ENCODE data around the gene FOXN4. TPM values are rescaled to one million over a fixed set of nuclear protein-coding genes. Genes with fewer than 3 reads are reported as not detected.

FOXN4 gene
- total RNA-seq, 6 experiments from 2014 or later: not detected

DNA sequence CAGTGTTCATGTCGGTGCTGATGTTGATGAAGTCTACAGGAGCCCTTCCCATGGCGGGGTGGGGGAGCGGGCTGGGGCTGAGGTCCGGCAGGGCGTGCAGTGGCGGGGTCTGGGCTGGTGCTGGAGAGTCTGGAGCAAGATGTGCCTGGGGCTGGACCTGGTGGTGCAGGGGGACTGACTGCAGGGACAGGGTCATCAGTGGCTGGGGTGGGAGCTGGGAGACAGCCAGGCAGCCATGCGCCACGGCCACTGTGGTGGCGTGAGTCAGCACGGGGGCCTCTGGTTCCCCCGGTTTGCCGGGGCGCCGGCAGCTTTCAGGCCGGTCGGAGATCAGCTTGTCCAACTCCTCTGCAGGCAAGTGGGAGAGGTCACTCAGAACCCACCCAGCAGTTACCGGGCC, 27.6 kb downstream of the FOXN4 start:
- no peak for DNase-seq
- Mint-ChIP-seq H3K4me3 (no peak overlapping the region), H3K27ac (no peak overlapping the region), H3K36me3 (ENCODE audit: low read depth) (no peaks in the 10 kb centered on the region), H3K4me1 (ENCODE audit: low read depth) (no peaks in the 10 kb centered on the region; the same call in 1 of the 2 replicates), H3K9me3 (peaks cover 8% of the 10 kb centered on the region; the same call in 1 of the 2 replicates), H3K27me3 (ENCODE audit: insufficient read depth) (peaks cover 6% of the 10 kb centered on the region)
- TF ChIP-seq, protein P1, sequence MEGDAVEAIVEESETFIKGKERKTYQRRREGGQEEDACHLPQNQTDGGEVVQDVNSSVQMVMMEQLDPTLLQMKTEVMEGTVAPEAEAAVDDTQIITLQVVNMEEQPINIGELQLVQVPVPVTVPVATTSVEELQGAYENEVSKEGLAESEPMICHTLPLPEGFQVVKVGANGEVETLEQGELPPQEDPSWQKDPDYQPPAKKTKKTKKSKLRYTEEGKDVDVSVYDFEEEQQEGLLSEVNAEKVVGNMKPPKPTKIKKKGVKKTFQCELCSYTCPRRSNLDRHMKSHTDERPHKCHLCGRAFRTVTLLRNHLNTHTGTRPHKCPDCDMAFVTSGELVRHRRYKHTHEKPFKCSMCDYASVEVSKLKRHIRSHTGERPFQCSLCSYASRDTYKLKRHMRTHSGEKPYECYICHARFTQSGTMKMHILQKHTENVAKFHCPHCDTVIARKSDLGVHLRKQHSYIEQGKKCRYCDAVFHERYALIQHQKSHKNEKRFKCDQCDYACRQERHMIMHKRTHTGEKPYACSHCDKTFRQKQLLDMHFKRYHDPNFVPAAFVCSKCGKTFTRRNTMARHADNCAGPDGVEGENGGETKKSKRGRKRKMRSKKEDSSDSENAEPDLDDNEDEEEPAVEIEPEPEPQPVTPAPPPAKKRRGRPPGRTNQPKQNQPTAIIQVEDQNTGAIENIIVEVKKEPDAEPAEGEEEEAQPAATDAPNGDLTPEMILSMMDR (IDR thresholded peaks at IDR 0.05): no peak

DNA sequence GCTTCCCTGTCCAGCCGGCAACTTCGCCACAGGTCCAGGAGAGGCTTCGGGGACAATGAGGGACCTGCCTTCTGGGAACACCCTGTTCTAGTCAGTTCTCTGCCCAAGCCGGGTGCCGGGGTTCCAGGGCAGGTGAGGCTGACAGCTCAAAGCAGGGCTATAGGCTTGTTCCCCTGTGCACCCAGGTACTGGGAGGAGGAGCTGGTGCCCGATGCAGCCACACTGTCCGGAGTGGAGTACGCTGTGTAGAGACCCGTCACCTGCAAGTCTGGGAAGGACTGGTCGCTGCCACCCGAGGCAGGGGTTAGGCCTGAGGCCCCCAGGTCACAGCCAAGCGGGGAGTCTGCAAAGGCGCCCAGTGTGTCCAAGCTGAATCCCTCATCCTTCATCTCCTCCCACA, 29.6 kb downstream of the FOXN4 start:
- peaks cover under 1% of the 10 kb centered on the region; the same call in 1 of the 2 replicates for H3K9me3 Mint-ChIP-seq
- DNase-seq: no peak
- peaks cover 10% of the 10 kb centered on the region for H3K27me3 Mint-ChIP-seq (ENCODE audit: insufficient read depth)
- no peaks in the 10 kb centered on the region for H3K36me3 Mint-ChIP-seq (ENCODE audit: low read depth)
- TF ChIP-seq, protein P1 (IDR thresholded peaks at IDR 0.05): no peak
- no peak overlapping the region for H3K27ac Mint-ChIP-seq
- no peaks in the 10 kb centered on the region; the same call in 1 of the 2 replicates for H3K4me1 Mint-ChIP-seq (ENCODE audit: low read depth)
- H3K4me3 Mint-ChIP-seq: no peak overlapping the region

DNA sequence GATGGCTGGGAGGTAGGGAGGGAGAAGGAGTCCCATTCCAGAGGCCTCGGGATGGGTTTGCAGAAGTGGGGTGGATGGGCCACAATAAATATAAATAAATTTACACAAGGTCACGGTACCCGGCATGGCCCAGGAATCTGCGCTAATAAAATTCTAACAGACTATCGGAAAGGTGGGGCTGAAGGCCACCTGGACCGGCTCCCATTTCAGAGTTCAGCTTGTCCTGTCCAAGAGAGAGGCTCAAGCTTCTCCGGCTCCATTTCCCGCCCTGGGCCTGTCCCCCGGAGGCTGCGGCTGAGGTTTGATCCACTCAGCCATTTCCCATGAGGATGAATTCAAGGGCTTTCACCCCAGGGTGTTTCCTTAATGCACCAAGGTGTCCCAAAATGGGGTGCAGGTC, 30.2 kb downstream of the FOXN4 start:
- TF ChIP-seq, protein P1 (IDR thresholded peaks at IDR 0.05): no peak
- peaks cover 13% of the 10 kb centered on the region for H3K27me3 Mint-ChIP-seq (ENCODE audit: insufficient read depth)
- no peaks in the 10 kb centered on the region for H3K36me3 Mint-ChIP-seq (ENCODE audit: low read depth)
- no peaks in the 10 kb centered on the region for H3K9me3 Mint-ChIP-seq
- DNase-seq: no peak
- H3K27ac Mint-ChIP-seq: no peak overlapping the region
- no peak overlapping the region for H3K4me3 Mint-ChIP-seq
- no peaks in the 10 kb centered on the region; the same call in 1 of the 2 replicates for H3K4me1 Mint-ChIP-seq (ENCODE audit: low read depth)

DNA sequence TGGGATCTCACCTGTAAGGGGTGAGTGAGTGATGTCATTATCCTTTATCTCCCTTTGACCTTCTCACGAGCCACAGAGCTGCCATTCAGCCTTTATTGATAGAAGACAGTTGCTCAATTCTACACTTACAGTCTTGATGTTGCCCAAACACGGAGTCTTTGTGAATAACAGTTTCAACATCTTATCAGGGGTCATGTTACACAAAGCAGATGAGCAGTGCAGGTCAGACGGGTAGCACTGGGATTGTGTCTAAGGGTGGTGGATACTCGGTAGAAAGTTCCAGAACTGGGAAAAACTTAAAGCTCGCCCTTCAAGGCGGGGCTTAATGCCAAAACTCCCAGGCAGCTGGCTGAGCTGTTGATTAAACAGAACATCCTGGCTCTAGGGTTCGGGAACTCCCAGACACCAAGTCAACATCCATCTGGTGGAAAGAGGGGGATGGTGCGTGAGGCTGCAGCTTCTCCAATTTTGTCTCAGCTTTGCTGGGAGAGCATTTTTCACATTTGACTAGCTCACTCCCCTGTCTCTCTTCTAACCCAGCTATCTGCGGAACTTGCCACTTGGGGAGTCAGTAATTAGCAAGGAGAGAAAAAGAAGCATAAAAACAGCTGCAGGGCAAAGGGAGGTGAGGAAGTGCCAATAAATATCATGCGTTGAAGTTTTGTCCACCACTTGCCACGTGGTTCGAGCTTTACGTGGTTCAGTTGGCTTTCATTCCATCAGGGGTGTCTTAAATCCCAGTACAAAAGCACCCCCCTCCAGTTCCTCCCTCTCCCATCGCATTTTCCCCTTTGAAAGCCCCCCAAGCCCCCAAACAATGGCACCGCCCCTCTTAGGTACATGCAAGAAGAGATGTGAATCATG, 31.0 kb downstream of the FOXN4 start:
- Mint-ChIP-seq H3K27me3 (ENCODE audit: insufficient read depth) (peaks cover 15% of the 10 kb centered on the region), H3K36me3 (ENCODE audit: low read depth) (no peaks in the 10 kb centered on the region), H3K4me3 (no peak overlapping the region), H3K9me3 (no peaks in the 10 kb centered on the region), H3K27ac (no peak overlapping the region), H3K4me1 (ENCODE audit: low read depth) (no peaks in the 10 kb centered on the region; the same call in 1 of the 2 replicates)
- no peak for DNase-seq
- TF ChIP-seq, protein P1 (IDR thresholded peaks at IDR 0.05): no peak

DNA sequence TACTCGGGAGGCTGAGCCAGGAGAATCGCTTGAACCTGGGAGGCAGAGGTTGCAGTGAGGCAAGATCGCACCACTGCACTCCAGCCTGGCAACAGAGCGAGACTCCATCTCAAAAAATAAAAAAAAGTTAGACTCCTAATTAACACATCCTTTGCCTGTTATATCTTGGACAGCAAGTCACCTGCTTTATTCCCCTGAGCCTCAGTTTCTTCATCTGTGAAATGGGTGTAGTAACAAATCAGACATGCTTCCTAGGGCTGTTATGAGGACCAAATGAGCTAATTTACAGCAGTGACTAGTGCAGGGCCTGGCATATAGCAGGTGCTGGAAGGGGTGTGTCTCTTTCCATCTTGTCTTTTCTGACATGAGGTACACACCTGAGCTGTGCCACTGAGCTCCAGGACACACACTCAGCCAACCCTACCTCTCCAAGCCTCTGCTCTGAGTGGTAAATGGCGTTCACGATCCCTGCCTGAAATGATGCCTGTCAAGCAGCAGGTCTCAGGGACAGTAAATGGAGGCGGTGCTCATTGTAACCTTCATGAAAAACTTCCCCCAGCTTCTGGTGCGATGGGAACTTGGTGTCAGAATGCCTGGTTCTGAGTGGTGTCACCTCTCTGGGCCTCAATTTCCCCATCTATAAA, 31.7 kb downstream of the FOXN4 start:
- Mint-ChIP-seq H3K4me1 (ENCODE audit: low read depth) (no peaks in the 10 kb centered on the region; the same call in 1 of the 2 replicates), H3K27me3 (ENCODE audit: insufficient read depth) (peaks cover 11% of the 10 kb centered on the region), H3K4me3 (no peak overlapping the region), H3K36me3 (ENCODE audit: low read depth) (no peaks in the 10 kb centered on the region), H3K27ac (no peak overlapping the region), H3K9me3 (no peaks in the 10 kb centered on the region)
- TF ChIP-seq, protein P1 (IDR thresholded peaks at IDR 0.05): no peak
- DNase-seq: no peak
